GM11168 (cell line): ENCODE measurements around the gene ADAMTS2.

Experiments
- in situ Hi-C: fragments of 300-500 bp; cut with MboI; formaldehyde crosslinking; loops from one replicate; pipeline ENCODE4 v1.12.0; 2022; ENCODE audit warnings: low sequenced_read_pairs; ENCODE audit not compliant: unreplicated experiment

Gene ADAMTS2

GRCh38 chr5:179208706-179209358 lies 136.4 kb downstream of the ADAMTS2 start:
- in situ Hi-C loops, result no loop called here

DNA sequence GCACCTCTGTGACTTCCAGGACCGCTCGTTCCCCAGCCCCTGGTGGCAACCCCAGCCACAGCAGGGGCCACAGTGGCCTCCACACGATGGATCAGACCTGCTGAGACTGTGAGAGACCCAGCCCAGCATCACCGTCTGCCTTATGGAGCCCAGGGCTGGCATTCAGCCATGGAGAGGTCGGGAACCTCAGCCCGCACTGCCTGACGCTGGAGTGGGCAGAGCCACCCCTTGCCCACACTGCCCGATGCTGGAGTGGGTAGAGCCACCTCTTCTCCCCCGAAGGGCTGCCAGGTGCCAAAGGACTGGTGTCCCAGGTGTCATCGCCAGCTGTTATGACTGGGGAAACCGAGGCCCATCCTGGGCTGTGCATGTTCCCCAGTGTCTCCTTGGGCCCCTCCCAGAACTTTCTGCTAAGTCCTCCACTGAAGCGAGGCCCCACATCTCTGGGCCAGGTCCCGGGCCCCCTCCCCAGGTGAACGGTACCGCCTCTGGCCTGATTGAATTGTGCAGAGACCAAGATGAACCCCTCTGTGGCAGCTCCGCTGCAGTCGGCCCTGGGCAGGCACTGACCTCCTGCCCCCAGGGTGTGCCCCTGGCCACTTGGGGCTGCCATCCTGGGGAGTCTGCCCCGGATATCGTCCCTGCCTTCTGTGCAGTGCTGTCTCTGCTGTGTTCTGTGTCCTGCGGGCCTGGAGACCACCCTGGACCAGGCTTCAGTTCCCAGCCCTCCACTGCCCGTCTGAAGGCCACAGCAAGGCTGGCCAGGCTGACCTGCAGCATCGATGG lies 137.1 kb downstream of the ADAMTS2 start:
- in situ Hi-C loops, result no loop called here

- in situ Hi-C loops, result no loop called here
These were observed 137.8 kb downstream of the ADAMTS2 start for GRCh38 chr5:179207470-179207869.

GRCh38 chr5:179206366-179206765 lies 138.9 kb downstream of the ADAMTS2 start:
- in situ Hi-C loops, result no loop called here

- in situ Hi-C loops, result no loop called here
These were observed 140.0 kb downstream of the ADAMTS2 start for GRCh38 chr5:179205277-179205676.

DNA sequence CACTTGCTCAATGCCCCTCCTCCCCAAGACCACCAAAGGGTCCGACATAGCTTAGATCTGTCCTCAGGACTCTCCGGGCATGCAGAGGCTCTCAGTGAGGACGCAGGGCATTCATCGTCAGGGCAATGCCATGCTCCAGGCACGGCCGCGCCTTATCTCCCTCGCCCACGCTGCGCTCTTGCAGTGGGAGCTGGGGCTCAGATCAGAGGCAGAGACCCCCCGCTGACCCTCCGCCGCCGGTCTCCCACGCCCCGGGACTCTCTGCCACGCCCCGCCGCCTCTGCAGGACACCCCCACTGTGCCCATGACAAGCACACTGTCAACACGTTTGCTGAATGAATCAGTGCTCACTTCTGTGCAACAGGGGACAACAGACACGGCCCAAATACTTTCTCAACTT lies 140.7 kb downstream of the ADAMTS2 start:
- in situ Hi-C loops, result no loop called here

DNA sequence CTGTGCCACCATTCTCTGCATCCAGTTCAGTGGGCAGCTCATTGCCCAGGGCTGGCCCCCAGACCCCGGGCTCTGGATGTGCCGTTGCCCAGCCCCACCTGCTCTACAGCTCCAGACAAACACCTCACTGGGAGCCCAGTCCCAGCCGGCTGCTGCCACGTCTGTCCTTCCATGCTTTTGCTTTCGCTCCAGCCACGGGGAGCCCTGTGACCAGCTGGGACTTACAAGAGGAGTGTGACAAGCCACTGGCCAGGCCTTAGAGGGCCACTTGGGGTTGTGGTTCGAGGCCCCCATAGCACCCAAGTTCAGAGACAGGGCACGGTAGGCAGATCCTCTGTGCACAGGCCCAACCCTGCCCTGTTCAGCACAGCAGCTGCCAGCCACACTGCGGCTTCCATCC lies 142.0 kb downstream of the ADAMTS2 start:
- in situ Hi-C loops, result no loop called here

GRCh38 chr5:179201986-179202385 lies 143.3 kb downstream of the ADAMTS2 start:
- in situ Hi-C loops, result no loop called here

GRCh38 chr5:179199246-179199645 lies 146.0 kb downstream of the ADAMTS2 start:
- in situ Hi-C loops, result loop anchor here (25.0 kb wide), 1 partner anchor 288 kb away; no protein-coding TSS in a partner anchor

- in situ Hi-C loops, result loop anchor here (25.0 kb wide), 1 partner anchor 288 kb away; no protein-coding TSS in a partner anchor
These were observed 146.4 kb downstream of the ADAMTS2 start for GRCh38 chr5:179198825-179199224.

GRCh38 chr5:179196405-179197079 lies 148.7 kb downstream of the ADAMTS2 start:
- in situ Hi-C loops, result loop anchor here (25.0 kb wide), 1 partner anchor 291 kb away; no protein-coding TSS in a partner anchor

- in situ Hi-C loops, result loop anchor here (25.0 kb wide), 1 partner anchor 292 kb away; no protein-coding TSS in a partner anchor
These were observed 149.5 kb downstream of the ADAMTS2 start for GRCh38 chr5:179195561-179196404.

- in situ Hi-C loops, result loop anchor here (25.0 kb wide), 1 partner anchor 292 kb away; no protein-coding TSS in a partner anchor
These were observed 150.3 kb downstream of the ADAMTS2 start for GRCh38 chr5:179194941-179195381.

GRCh38 chr5:179194201-179194910 lies 150.9 kb downstream of the ADAMTS2 start:
- in situ Hi-C loops, result loop anchor here (25.0 kb wide), 1 partner anchor 293 kb away; no protein-coding TSS in a partner anchor

- in situ Hi-C loops, result loop anchor here (25.0 kb wide), 1 partner anchor 294 kb away; no protein-coding TSS in a partner anchor
These were observed 151.5 kb downstream of the ADAMTS2 start for GRCh38 chr5:179193746-179194145.

DNA sequence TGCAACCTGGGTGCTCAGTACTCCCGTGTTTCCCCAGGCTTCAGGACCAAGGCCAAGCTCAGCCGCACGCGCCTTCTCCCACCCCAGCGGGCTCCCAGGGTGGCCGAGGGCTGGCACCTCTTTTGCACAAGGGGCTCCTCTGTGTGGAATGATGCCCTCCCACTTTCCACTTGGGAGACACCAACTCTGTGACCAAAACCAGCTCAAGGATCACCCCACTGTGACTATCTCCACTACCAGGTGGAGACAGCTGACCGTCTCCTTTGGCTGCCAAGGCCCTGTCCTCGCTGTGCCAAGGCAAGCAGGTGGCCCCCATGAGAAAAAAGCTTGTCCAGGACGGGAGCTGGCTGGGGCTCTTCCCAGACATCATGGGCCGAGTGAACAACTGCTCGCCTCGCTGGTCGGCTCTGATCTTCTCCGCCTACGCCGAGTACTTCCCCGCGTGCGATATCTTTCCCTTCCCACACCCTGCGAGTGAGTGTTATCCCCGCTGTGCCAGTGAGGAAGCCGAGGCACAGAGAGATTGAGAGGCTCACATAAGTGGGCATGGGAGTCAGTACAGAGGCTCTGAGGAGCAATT lies 152.3 kb downstream of the ADAMTS2 start:
- in situ Hi-C loops, result loop anchor here (25.0 kb wide), 1 partner anchor 294 kb away; no protein-coding TSS in a partner anchor

GRCh38 chr5:179192185-179192890 lies 152.9 kb downstream of the ADAMTS2 start:
- in situ Hi-C loops, result loop anchor here (25.0 kb wide), 1 partner anchor 295 kb away; no protein-coding TSS in a partner anchor
